Keratinocyte (primary cell): Measurements from ENCODE around the gene PPP1R3E.

Experiments used
- EZH2 ChIP-seq: IDR thresholded peaks from one replicate; pipeline ENCODE4 v1.6.1; 2012; ENCODE audit warnings: inconsistent platforms, mild to moderate bottlenecking, low read length, moderate library complexity
- TF ChIP-seq, protein P1 (sequence below), 3 experiments: IDR thresholded peaks in 1 of 3; conservative IDR thresholded peaks in 1 of 3; optimal IDR thresholded peaks in 1 of 3; 2 replicates in 2 of 3; 3 replicates in 1 of 3; pipeline versions ENCODE3 to v1.5.1; 2011; ENCODE audit warnings: low read length in 3 of 3, mild to moderate bottlenecking in 3 of 3, moderate library complexity in 2 of 3, control low read depth in 1 of 3, inconsistent platforms in 1 of 3; ENCODE audit not compliant: insufficient read depth in 2 of 3; ENCODE audit errors: extremely low read depth in 1 of 3

DNA sequence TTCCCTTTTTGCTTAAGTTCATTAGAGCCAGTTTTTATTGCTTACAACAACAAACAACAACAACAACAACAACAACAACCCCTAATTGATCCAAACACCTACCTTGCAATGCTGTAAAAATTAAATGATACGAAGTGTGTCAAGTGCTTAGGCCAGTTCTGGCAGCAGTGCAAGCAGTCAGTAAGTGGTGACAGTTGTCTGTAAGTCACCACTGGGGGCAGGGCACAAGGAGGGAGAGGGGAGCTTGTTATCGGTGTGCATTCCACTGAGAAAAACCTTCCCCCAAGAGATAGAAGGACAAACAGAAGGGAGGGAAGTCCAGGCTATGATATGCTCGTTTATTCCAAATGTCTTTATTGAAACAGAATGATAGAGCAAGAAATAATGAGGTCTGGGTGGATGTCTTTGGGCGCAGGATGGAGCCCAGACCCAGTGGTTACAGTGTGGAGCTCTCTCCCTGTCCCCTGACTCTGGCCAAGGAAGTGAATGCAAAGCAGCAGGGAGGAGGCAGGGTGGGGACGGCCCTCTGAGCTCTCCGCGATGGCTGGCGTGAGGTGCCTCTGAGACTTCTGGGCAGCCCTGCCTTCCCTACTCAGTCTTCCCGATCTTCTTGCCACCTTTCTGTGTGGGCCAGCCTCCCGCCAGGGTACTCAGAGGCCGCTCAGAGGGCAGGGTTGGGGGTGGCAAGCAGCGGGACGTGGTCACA, 43.5 kb upstream of the PPP1R3E start:
- TF ChIP-seq, protein P1, sequence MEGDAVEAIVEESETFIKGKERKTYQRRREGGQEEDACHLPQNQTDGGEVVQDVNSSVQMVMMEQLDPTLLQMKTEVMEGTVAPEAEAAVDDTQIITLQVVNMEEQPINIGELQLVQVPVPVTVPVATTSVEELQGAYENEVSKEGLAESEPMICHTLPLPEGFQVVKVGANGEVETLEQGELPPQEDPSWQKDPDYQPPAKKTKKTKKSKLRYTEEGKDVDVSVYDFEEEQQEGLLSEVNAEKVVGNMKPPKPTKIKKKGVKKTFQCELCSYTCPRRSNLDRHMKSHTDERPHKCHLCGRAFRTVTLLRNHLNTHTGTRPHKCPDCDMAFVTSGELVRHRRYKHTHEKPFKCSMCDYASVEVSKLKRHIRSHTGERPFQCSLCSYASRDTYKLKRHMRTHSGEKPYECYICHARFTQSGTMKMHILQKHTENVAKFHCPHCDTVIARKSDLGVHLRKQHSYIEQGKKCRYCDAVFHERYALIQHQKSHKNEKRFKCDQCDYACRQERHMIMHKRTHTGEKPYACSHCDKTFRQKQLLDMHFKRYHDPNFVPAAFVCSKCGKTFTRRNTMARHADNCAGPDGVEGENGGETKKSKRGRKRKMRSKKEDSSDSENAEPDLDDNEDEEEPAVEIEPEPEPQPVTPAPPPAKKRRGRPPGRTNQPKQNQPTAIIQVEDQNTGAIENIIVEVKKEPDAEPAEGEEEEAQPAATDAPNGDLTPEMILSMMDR (optimal IDR thresholded peaks at IDR 0.05 in 1 of 3, IDR thresholded peaks at IDR 0.05 in 1 of 3, conservative IDR thresholded peaks at IDR 0.05 in 1 of 3; ENCODE audit: extremely low read depth in 1 of 3, insufficient read depth in 2 of 3, low read length in 3 of 3): no peak
- no peak for TF ChIP-seq EZH2
